ENCODE data around the gene TMEM145. TPM values are rescaled to one million over a fixed set of nuclear protein-coding genes. Genes with fewer than 3 reads are reported as not detected.

The TMEM145 gene
- total RNA-seq, 1 experiment from 2014 or later = 4.9 TPM

GRCh38 chr19:42276284-42276683 is 36.8 kb upstream of the TMEM145 start:
- Histone ChIP-seq H3K27ac (ENCODE audit: low read depth, low read length, poor library complexity, severe bottlenecking) (peak overlapping the region; percentile 49), H3K4me3 (ENCODE audit: low read depth, low read length, poor library complexity, severe bottlenecking) (no peak overlapping the region), H3K4me1 (ENCODE audit: insufficient read depth, low read length, poor library complexity, severe bottlenecking) (peaks cover 22% of the 10 kb centered on the region), H3K27me3 (replicated peaks; ENCODE audit: insufficient read depth, low read depth, low read length, poor library complexity) (no peaks in the 10 kb centered on the region), H3K9me3 (ENCODE audit: low read depth, low read length, poor library complexity, severe bottlenecking) (no peaks in the 10 kb centered on the region), H3K36me3 (ENCODE audit: insufficient read depth, low read length, poor library complexity, severe bottlenecking) (peaks cover 8% of the 10 kb centered on the region)
- TF ChIP-seq CTCF (conservative IDR thresholded peaks at IDR 0.05; ENCODE audit: low read depth, low read length) (no peak), EZH2 (IDR thresholded peaks at IDR 0.05; ENCODE audit: borderline replicate concordance, low read depth, low read length, poor library complexity, severe bottlenecking) (no peak)
- no peak for DNase-seq (ENCODE audit: low spot score)
- ChIA-PET POLR2A (ENCODE audit: low non-redundant PET) (no interaction called here), CTCF (no interaction called here)
- no TSS peak for BruUV-seq (replicated peaks)
- intact Hi-C loops (cut with micrococcal nuclease; ENCODE audit: unreplicated experiment) = no loop called here

- Histone ChIP-seq H3K36me3 (ENCODE audit: insufficient read depth, low read length, poor library complexity, severe bottlenecking) (peaks cover 8% of the 10 kb centered on the region), H3K4me3 (ENCODE audit: low read depth, low read length, poor library complexity, severe bottlenecking) (no peak overlapping the region), H3K9me3 (ENCODE audit: low read depth, low read length, poor library complexity, severe bottlenecking) (no peaks in the 10 kb centered on the region), H3K4me1 (ENCODE audit: insufficient read depth, low read length, poor library complexity, severe bottlenecking) (peaks cover 27% of the 10 kb centered on the region), H3K27me3 (replicated peaks; ENCODE audit: insufficient read depth, low read depth, low read length, poor library complexity) (no peaks in the 10 kb centered on the region), H3K27ac (ENCODE audit: low read depth, low read length, poor library complexity, severe bottlenecking) (peak overlapping the region; percentile 49)
- ChIA-PET CTCF (no interaction called here), POLR2A (ENCODE audit: low non-redundant PET) (no interaction called here)
- intact Hi-C loops (cut with micrococcal nuclease; ENCODE audit: unreplicated experiment) = no loop called here
- no peak for TF ChIP-seq EZH2 (IDR thresholded peaks at IDR 0.05; ENCODE audit: borderline replicate concordance, low read depth, low read length, poor library complexity, severe bottlenecking)
- TF ChIP-seq CTCF (conservative IDR thresholded peaks at IDR 0.05; ENCODE audit: low read depth, low read length) = no peak
- no peak for DNase-seq (ENCODE audit: low spot score)
- no TSS peak for BruUV-seq (replicated peaks)
Measured at GRCh38 chr19:42276821-42277220, 36.3 kb upstream of the TMEM145 start.

- Histone ChIP-seq H3K27me3 (replicated peaks; ENCODE audit: insufficient read depth, low read depth, low read length, poor library complexity) (no peaks in the 10 kb centered on the region), H3K4me3 (ENCODE audit: low read depth, low read length, poor library complexity, severe bottlenecking) (no peak overlapping the region), H3K9me3 (ENCODE audit: low read depth, low read length, poor library complexity, severe bottlenecking) (no peaks in the 10 kb centered on the region), H3K36me3 (ENCODE audit: insufficient read depth, low read length, poor library complexity, severe bottlenecking) (peaks cover 8% of the 10 kb centered on the region), H3K4me1 (ENCODE audit: insufficient read depth, low read length, poor library complexity, severe bottlenecking) (peaks cover 38% of the 10 kb centered on the region), H3K27ac (ENCODE audit: low read depth, low read length, poor library complexity, severe bottlenecking) (peak overlapping the region; percentile 91)
- ChIA-PET CTCF (no interaction called here), POLR2A (ENCODE audit: low non-redundant PET) (no interaction called here)
- intact Hi-C loops (cut with micrococcal nuclease; ENCODE audit: unreplicated experiment) = no loop called here
- TF ChIP-seq CTCF (conservative IDR thresholded peaks at IDR 0.05; ENCODE audit: low read depth, low read length) (no peak), EZH2 (IDR thresholded peaks at IDR 0.05; ENCODE audit: borderline replicate concordance, low read depth, low read length, poor library complexity, severe bottlenecking) (no peak)
- BruUV-seq (replicated peaks) = no TSS peak
- DNase-seq (ENCODE audit: low spot score) = no peak
Measured at GRCh38 chr19:42277821-42278451, 35.2 kb upstream of the TMEM145 start.

Measured in A673 (cell line).